Peyer's patch (tissue), 4 donors: ENCODE results near the gene GGT1. TPM values are rescaled to one million over a fixed set of nuclear protein-coding genes. Genes with fewer than 3 reads are reported as not detected.

Experiments used
- DNase-seq, 3 donors: peaks; one replicate each; pipeline ENCODE4 v3.0.0-alpha.2; 2017 to 2019
- H3K27ac ChIP-seq, 4 donors: fragments of 200-600 bp; sonication (generic); one replicate each; pipeline ENCODE4 v1.5.1; 2016 to 2019
- H3K27me3 ChIP-seq, 2 donors: fragments of 200-600 bp; sonication (generic); one replicate each; pipeline ENCODE4 v1.5.1; 2019
- H3K36me3 ChIP-seq, 3 donors: fragments of 200-600 bp; sonication (generic); one replicate each; pipeline ENCODE4 v1.5.1; 2016 to 2019
- H3K4me1 ChIP-seq, 4 donors: fragments of 200-600 bp; sonication (generic); one replicate each; pipeline ENCODE4 v1.5.1; 2016 to 2019
- H3K4me3 ChIP-seq, 4 donors: fragments of 200-600 bp; sonication (generic); 1 replicate in 3 of 4; 2 replicates in 1 of 4; pipeline ENCODE4 v1.5.1; 2016 to 2019; ENCODE audit warnings: mild to moderate bottlenecking in 1 of 4
- H3K9me3 ChIP-seq, 4 donors: fragments of 200-600 bp; sonication (generic); one replicate each; pipeline ENCODE4 v1.5.1; 2016 to 2019; ENCODE audit warnings: mild to moderate bottlenecking in 1 of 4
- CTCF ChIP-seq, 6 experiments: fragments of 450-650 bp in 4 of 6; fragments of 200-600 bp in 2 of 6; sonication (generic) in 1 of 6; IDR thresholded peaks; one replicate each; pipeline ENCODE4 v1.5.1; 2017 to 2019; ENCODE audit warnings: antibody characterized with exemption in 6 of 6, mild to moderate bottlenecking in 3 of 6, moderate library complexity in 1 of 6
- POLR2A ChIP-seq, 2 donors: fragments of 450-650 bp; IDR thresholded peaks; one replicate each; pipeline ENCODE4 v1.5.1; 2017; ENCODE audit warnings: antibody characterized with exemption in 2 of 2, mild to moderate bottlenecking in 2 of 2, moderate library complexity in 2 of 2
- total RNA-seq, 4 donors: library from RNA; depleted of rRNA; stranded (reverse); fragments of >200 nt; gene quantifications; one replicate each; pipeline ENCODE4 v1.1.0, GENCODE V29; 2016

The GGT1 gene
- total RNA-seq, 4 donors from 2014 or later: 63.5 to 370 (median 238) TPM

DNA sequence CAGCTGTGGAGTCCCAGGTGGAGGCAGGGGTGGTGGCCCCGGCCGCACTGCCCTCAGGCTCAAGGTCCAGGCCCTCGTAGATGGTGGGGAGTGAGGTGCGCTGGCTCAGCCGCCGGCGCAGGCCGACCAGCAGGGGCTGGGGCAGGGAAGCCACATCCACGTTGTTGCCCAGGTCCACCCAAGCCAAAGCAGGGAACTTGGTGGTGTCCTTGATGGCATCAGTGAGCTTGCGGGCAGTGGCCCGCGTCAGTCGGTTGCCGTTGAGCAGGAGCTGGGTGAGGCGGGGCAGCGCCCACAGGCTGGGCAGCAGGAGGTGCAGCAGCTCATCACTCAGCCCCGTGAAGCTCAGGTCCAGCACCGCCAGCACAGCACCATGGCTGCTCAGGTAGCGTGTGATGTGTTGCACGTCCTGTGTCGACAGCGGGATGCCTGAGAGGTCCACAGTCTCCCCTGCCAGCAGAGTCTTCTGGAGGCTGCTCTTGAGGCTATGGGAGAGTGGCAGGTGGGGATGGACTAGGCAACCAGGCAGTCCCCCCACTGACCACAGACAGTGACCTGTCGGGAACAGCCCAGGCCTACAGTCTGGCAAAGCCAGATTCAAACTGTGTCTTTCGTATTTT lies 17.0 kb upstream of the GGT1 start:
- H3K36me3 ChIP-seq: peaks cover 0 to 33% (median 0%) of the 10 kb centered on the region in 3 donors
- peak in 1 of 3 donors; percentile 43 for DNase-seq

GRCh38 chr22:24587251-24587650 lies 15.7 kb upstream of the GGT1 start:
- TF ChIP-seq CTCF (IDR thresholded peaks at IDR 0.05) (no peak), POLR2A (IDR thresholded peaks at IDR 0.05) (no peak)
- no peak for DNase-seq
- Histone ChIP-seq H3K36me3 (peaks cover 0 to 33% (median 0%) of the 10 kb centered on the region in 3 donors), H3K9me3 (no peaks in the 10 kb centered on the region), H3K4me1 (peaks cover 0 to 23% (median 0%) of the 10 kb centered on the region in 4 donors), H3K4me3 (no peak overlapping the region), H3K27ac (no peak overlapping the region), H3K27me3 (no peaks in the 10 kb centered on the region)

More for the DNA sequence above, 17.0 kb upstream of the GGT1 start:
- no peak for TF ChIP-seq POLR2A (IDR thresholded peaks at IDR 0.05)
- no peak for TF ChIP-seq CTCF (IDR thresholded peaks at IDR 0.05)
- peaks cover 0 to 15% (median 0%) of the 10 kb centered on the region in 4 donors for H3K4me1 ChIP-seq
- H3K27me3 ChIP-seq: no peaks in the 10 kb centered on the region
- no peak overlapping the region for H3K27ac ChIP-seq
- H3K4me3 ChIP-seq: no peak overlapping the region
- no peaks in the 10 kb centered on the region for H3K9me3 ChIP-seq

DNA sequence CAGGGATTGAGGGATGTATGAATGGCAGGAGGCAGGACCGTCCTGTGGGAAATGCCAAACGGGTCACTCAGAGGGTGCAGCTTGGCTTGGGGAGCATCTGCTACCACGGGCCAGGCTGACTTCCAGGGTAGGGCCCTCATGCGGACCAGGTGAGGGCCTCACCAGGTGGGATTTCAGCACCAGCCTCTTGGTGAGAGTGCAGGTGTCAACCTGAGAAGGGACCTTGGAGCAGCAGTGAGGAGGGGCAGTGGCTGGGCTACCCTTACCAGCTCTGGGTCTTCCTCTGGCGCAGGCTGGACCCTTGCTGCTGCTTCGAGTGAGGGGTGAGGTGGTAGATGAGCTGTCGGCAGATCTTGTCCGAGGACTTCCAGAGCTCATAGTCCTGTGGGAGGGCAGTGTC lies 15.0 kb upstream of the GGT1 start:
- H3K4me3 ChIP-seq: no peak overlapping the region
- H3K27me3 ChIP-seq: no peaks in the 10 kb centered on the region
- no peak for TF ChIP-seq CTCF (IDR thresholded peaks at IDR 0.05)
- TF ChIP-seq POLR2A (IDR thresholded peaks at IDR 0.05): no peak
- peaks cover 0 to 33% (median 0%) of the 10 kb centered on the region in 3 donors for H3K36me3 ChIP-seq
- peaks cover 0 to 25% (median 0%) of the 10 kb centered on the region in 4 donors for H3K4me1 ChIP-seq
- no peak for DNase-seq
- H3K27ac ChIP-seq: no peak overlapping the region
- no peaks in the 10 kb centered on the region for H3K9me3 ChIP-seq

DNA sequence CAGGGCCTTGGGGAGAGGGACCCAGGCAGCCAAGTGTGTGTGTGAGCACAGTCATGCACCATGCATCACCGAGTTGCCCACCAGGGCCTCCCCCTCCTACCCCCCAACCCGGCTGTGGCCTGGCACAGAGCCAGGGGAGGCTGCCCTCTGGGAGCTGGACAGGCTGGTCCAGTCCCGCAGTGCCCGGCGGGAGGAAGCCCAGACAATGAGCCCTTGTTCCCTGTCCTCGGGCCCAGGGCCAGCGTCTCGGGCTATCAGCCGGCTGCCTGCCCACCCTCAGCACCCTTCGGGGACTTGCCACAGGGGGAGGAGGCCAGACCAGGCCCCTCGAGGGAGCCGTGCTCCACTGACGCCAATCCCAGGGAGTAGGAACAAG lies 14.6 kb upstream of the GGT1 start:
- H3K4me3 ChIP-seq: no peak overlapping the region
- H3K4me1 ChIP-seq: peaks cover 0 to 25% (median 0%) of the 10 kb centered on the region in 4 donors
- TF ChIP-seq CTCF (IDR thresholded peaks at IDR 0.05) (no peak), POLR2A (IDR thresholded peaks at IDR 0.05) (no peak)
- peaks cover 0 to 33% (median 0%) of the 10 kb centered on the region in 3 donors for H3K36me3 ChIP-seq
- no peak for DNase-seq
- H3K27ac ChIP-seq: no peak overlapping the region
- H3K27me3 ChIP-seq: no peaks in the 10 kb centered on the region
- H3K9me3 ChIP-seq: no peaks in the 10 kb centered on the region

GRCh38 chr22:24588757-24589481 lies 14.1 kb upstream of the GGT1 start:
- peak in 1 of 3 donors; percentile 18 for DNase-seq
- H3K4me3 ChIP-seq: no peak overlapping the region
- peaks cover 0 to 25% (median 0%) of the 10 kb centered on the region in 4 donors for H3K4me1 ChIP-seq
- no peaks in the 10 kb centered on the region for H3K27me3 ChIP-seq
- H3K9me3 ChIP-seq: no peaks in the 10 kb centered on the region
- H3K36me3 ChIP-seq: peaks cover 0 to 33% (median 0%) of the 10 kb centered on the region in 3 donors
- no peak overlapping the region for H3K27ac ChIP-seq
- TF ChIP-seq CTCF (IDR thresholded peaks at IDR 0.05): no peak
- TF ChIP-seq POLR2A (IDR thresholded peaks at IDR 0.05): no peak
